Measurements from ENCODE around the gene DACH1.

Gene DACH1

GRCh38 chr13:71611292-71611691, 255.7 kb downstream of the DACH1 start:
- TF ChIP-seq OSR1 (CRISPR knock-in tag; IDR thresholded peaks at IDR 0.05) (no peak), POU6F1 (CRISPR knock-in tag; IDR thresholded peaks at IDR 0.05; ENCODE audit: borderline replicate concordance, low read depth) (no peak), ZNF8 (CRISPR knock-in tag; IDR thresholded peaks at IDR 0.05) (no peak), ZFP30 (CRISPR knock-in tag; IDR thresholded peaks at IDR 0.05) (no peak)
- no peak for ATAC-seq

- no peak for ATAC-seq
- TF ChIP-seq CSDC2 (CRISPR knock-in tag; IDR thresholded peaks at IDR 0.05) (no peak), POU6F1 (CRISPR knock-in tag; IDR thresholded peaks at IDR 0.05; ENCODE audit: borderline replicate concordance, low read depth) (no peak), TSHZ2 (CRISPR knock-in tag; IDR thresholded peaks at IDR 0.05) (no peak), PPARA (CRISPR knock-in tag; IDR thresholded peaks at IDR 0.05; ENCODE audit: borderline replicate concordance) (no peak), TCF4 (CRISPR knock-in tag; IDR thresholded peaks at IDR 0.05; ENCODE audit: borderline replicate concordance) (no peak), SNAI2 (CRISPR knock-in tag; IDR thresholded peaks at IDR 0.05) (no peak), ISL1 (CRISPR knock-in tag; IDR thresholded peaks at IDR 0.05) (no peak), ARNTL (CRISPR knock-in tag; IDR thresholded peaks at IDR 0.05; ENCODE audit: borderline replicate concordance, low read depth) (no peak), OSR1 (CRISPR knock-in tag; IDR thresholded peaks at IDR 0.05) (no peak), GLIS3 (CRISPR knock-in tag; IDR thresholded peaks at IDR 0.05) (no peak), ZNF565 (CRISPR knock-in tag; conservative IDR thresholded peaks at IDR 0.05; ENCODE audit: low read depth) (no peak), BACH2 (CRISPR knock-in tag; IDR thresholded peaks at IDR 0.05; ENCODE audit: borderline replicate concordance) (no peak), ZFP3 (CRISPR knock-in tag; IDR thresholded peaks at IDR 0.05) (no peak), ESRRG (CRISPR knock-in tag; IDR thresholded peaks at IDR 0.05) (no peak), ZNF8 (CRISPR knock-in tag; IDR thresholded peaks at IDR 0.05) (no peak)
Observed at GRCh38 chr13:71610876-71611275, 256.1 kb downstream of the DACH1 start.

GRCh38 chr13:71609271-71609670, 257.7 kb downstream of the DACH1 start:
- ATAC-seq: no peak
- TF ChIP-seq ZFP3 (CRISPR knock-in tag; IDR thresholded peaks at IDR 0.05) (no peak), ZNF8 (CRISPR knock-in tag; IDR thresholded peaks at IDR 0.05) (no peak), POU6F1 (CRISPR knock-in tag; IDR thresholded peaks at IDR 0.05; ENCODE audit: borderline replicate concordance, low read depth) (no peak), ZC3H10 (CRISPR knock-in tag; IDR thresholded peaks at IDR 0.05) (no peak), RARB (CRISPR knock-in tag; IDR thresholded peaks at IDR 0.05) (no peak), BACH2 (CRISPR knock-in tag; IDR thresholded peaks at IDR 0.05; ENCODE audit: borderline replicate concordance) (no peak), TCF4 (CRISPR knock-in tag; IDR thresholded peaks at IDR 0.05; ENCODE audit: borderline replicate concordance) (no peak), TSHZ2 (CRISPR knock-in tag; IDR thresholded peaks at IDR 0.05) (no peak), ZNF70 (CRISPR knock-in tag; IDR thresholded peaks at IDR 0.05) (no peak)

All from SK-N-SH treated with all-trans-retinoic acid at 6 μM for 48 hours (cell line).